Measurements from ENCODE around the gene REM1. TPM values are rescaled to one million over a fixed set of nuclear protein-coding genes. Genes with fewer than 3 reads are reported as not detected.
"Not testable (repeated sequence)": the region's sequence is repeated elsewhere in the genome, so short reads cannot be mapped to it uniquely, and the experiment has no call there.

Gene REM1
- total and polyA plus RNA-seq, 7 donors: 0.91 to 2.8 (median 1.0) TPM

- peaks cover 49% of the 10 kb centered on the region for H3K4me1 ChIP-seq
- 64 to 69% (median 67%) methylated on average over 4 of the region's 4 CpGs for WGBS, 3 donors
- no peaks in the 10 kb centered on the region for H3K9me3 ChIP-seq
- DNase-seq (peak; percentile 49 to 65), ATAC-seq (peak; percentile 33 to 56 (median 46))
- H3K36me3 ChIP-seq (ENCODE audit: insufficient read depth in 1 of 2, low read depth in 1 of 2): peaks cover 2 to 22% of the 10 kb centered on the region in 2 donors
- TF ChIP-seq, protein P1, sequence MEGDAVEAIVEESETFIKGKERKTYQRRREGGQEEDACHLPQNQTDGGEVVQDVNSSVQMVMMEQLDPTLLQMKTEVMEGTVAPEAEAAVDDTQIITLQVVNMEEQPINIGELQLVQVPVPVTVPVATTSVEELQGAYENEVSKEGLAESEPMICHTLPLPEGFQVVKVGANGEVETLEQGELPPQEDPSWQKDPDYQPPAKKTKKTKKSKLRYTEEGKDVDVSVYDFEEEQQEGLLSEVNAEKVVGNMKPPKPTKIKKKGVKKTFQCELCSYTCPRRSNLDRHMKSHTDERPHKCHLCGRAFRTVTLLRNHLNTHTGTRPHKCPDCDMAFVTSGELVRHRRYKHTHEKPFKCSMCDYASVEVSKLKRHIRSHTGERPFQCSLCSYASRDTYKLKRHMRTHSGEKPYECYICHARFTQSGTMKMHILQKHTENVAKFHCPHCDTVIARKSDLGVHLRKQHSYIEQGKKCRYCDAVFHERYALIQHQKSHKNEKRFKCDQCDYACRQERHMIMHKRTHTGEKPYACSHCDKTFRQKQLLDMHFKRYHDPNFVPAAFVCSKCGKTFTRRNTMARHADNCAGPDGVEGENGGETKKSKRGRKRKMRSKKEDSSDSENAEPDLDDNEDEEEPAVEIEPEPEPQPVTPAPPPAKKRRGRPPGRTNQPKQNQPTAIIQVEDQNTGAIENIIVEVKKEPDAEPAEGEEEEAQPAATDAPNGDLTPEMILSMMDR (IDR thresholded peaks at IDR 0.05): no peak
- peak overlapping the region; percentile 4 for H3K4me3 ChIP-seq
- H3K27me3 ChIP-seq (ENCODE audit: insufficient read depth in 3 of 3, low read length in 2 of 3): no peaks in the 10 kb centered on the region
- intact Hi-C loops (cut with DNase I): no loop called here
- peak overlapping the region; percentile 46 for H3K27ac ChIP-seq
These were observed 42.3 kb downstream of the REM1 start for GRCh38 chr20:31517373-31517772.

DNA sequence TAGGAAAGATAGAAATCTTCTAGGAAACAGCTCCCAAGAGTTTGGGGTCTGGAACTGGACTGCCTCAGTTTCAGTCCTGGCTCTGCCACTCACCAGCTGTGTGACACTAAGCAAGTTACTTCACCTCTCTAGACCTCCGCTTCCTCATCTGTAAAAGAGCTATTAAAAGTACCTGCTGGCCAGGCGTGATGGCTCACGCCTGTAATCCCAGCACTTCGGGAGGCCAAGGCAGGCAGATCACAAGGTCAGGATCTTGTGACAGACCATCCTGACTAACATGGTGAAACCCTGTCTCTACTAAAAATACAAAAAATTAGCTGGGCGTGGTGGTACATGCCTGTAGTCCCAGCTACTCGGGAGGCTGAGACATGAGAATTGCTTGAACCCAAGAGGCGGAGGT is 46.2 kb downstream of the REM1 start:
- Histone ChIP-seq H3K36me3 (ENCODE audit: insufficient read depth in 1 of 2, low read depth in 1 of 2) (peaks cover 4 to 25% of the 10 kb centered on the region in 2 donors), H3K4me1 (peaks cover 42% of the 10 kb centered on the region), H3K27ac (peak overlapping the region; percentile 68)
- H3K9me3 ChIP-seq; H3K27me3 ChIP-seq (ENCODE audit: insufficient read depth in 3 of 3, low read length in 2 of 3); H3K4me3 ChIP-seq; intact Hi-C loops (cut with DNase I); DNase-seq: not testable (repeated sequence)
- ATAC-seq: peak; percentile 43 to 60 (median 52)
- WGBS, 3 donors: 56 to 69% (median 64%) methylated on average over 7 of the region's 7 CpGs

- no peaks in the 10 kb centered on the region for H3K9me3 ChIP-seq
- intact Hi-C loops (cut with DNase I): no loop called here
- no peak for DNase-seq
- H3K36me3 ChIP-seq (ENCODE audit: insufficient read depth in 1 of 2, low read depth in 1 of 2): peaks cover 4 to 33% of the 10 kb centered on the region in 2 donors
- peaks cover 28% of the 10 kb centered on the region for H3K4me1 ChIP-seq
- no peaks in the 10 kb centered on the region for H3K27me3 ChIP-seq (ENCODE audit: insufficient read depth in 3 of 3, low read length in 2 of 3)
- WGBS, 3 donors: 84 to 87% (median 86%) methylated on average over 6 of the region's 6 CpGs
- TF ChIP-seq, protein P1 (IDR thresholded peaks at IDR 0.05): no peak
- peak in 2 of 4 donors; percentile 38 to 44 for ATAC-seq
- peak overlapping the region; percentile 68 for H3K27ac ChIP-seq
- no peak overlapping the region for H3K4me3 ChIP-seq
These were observed 47.6 kb downstream of the REM1 start for GRCh38 chr20:31522731-31523130.

DNA sequence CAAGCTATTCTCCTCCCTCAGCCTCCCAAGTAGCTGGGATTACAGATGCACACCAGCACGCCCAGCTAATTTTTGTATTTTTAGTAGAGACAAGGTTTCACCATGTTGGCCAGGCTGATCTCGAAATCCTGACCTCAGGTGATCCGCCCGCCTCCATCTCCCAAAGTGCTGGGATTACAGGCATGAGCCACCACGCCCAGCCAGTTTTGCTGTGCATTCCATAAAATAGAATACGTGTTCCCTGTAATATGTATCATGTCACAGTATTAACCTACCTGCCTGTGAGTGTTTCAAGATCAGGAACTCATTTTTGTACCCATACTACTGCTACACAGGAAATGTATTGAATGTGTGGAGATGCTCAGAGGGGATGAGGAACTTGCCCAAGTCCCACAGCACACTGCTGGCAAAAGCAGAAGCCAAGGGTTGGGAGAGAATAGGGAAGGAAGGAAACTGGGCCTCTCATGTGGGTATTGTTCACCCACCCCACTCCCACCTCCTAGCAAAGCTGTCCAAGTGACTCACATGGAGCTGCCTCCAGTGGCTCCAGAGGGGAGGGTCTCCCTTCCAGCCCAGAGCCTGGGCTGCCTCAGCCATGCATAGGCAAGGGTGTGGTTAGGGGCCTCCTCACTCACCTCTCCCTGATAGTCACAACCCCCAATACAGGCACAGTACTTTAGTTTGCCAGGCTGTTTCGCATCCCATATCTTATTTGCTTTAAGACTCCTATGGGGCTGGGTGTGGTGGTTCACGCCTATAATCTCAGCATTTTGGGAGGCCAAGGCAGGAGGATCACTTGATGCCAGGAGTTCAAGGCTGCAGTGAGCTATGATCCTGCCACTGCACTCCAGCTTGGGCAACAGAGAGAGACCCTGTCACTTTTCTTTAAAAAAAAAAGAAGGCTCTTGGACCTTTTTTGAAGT is 48.5 kb downstream of the REM1 start:
- ATAC-seq: peak in 1 of 4 donors; percentile 5
- TF ChIP-seq, protein P1 (IDR thresholded peaks at IDR 0.05): no peak
- no peaks in the 10 kb centered on the region for H3K9me3 ChIP-seq
- intact Hi-C loops (cut with DNase I): no loop called here
- H3K27ac ChIP-seq: no peak overlapping the region
- DNase-seq: peak in 1 of 2 donors; percentile 32
- H3K4me3 ChIP-seq: no peak overlapping the region
- H3K27me3 ChIP-seq (ENCODE audit: insufficient read depth in 3 of 3, low read length in 2 of 3): no peaks in the 10 kb centered on the region
- 90 to 94% (median 93%) methylated on average over 8 of the region's 8 CpGs for WGBS, 3 donors
- peaks cover 23% of the 10 kb centered on the region for H3K4me1 ChIP-seq
- peaks cover 6 to 38% of the 10 kb centered on the region in 2 donors for H3K36me3 ChIP-seq (ENCODE audit: insufficient read depth in 1 of 2, low read depth in 1 of 2)

DNA sequence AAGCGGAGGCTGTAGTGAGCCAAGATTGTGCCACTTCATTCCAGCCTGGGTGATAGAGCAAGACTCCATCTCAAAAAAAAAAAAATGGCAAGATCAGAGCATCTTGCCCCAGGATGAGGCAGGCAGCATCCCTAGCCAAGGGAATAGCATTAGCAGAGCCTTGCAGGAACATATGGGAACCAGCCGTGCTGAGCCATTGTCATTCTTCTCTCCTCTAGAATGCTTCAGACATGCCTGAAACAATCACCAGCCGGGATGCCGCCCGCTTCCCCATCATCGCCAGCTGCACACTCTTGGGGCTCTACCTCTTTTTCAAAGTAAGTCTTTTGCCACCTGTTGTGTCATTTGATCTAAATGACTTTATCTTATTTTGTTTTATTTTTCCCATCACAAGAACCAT is 52.2 kb downstream of the REM1 start:
- H3K27me3 ChIP-seq (ENCODE audit: insufficient read depth in 3 of 3, low read length in 2 of 3): no peaks in the 10 kb centered on the region
- peaks cover 7% of the 10 kb centered on the region for H3K4me1 ChIP-seq
- intact Hi-C loops (cut with DNase I): no loop called here
- DNase-seq (no peak), ATAC-seq (no peak)
- H3K27ac ChIP-seq: no peak overlapping the region
- WGBS, 3 donors: 83 to 84% (median 83%) methylated on average over 6 of the region's 6 CpGs
- H3K36me3 ChIP-seq (ENCODE audit: insufficient read depth in 1 of 2, low read depth in 1 of 2): peaks cover 6 to 60% of the 10 kb centered on the region in 2 donors
- no peaks in the 10 kb centered on the region for H3K9me3 ChIP-seq
- H3K4me3 ChIP-seq: no peak overlapping the region
- TF ChIP-seq, protein P1 (IDR thresholded peaks at IDR 0.05): no peak
